K562 (cell line): ENCODE data around the gene CUX1. TPM values are rescaled to one million over a fixed set of nuclear protein-coding genes. Genes with fewer than 3 reads are reported as not detected.

Source experiments
- ATAC-seq: fragments of 200-7000 bp; cut with Tn5 transposase; 3 replicates; pipeline ENCODE4 v1.9.1; 2020; ENCODE audit warnings: moderate library complexity
- BruUV-seq: library from RNA; stranded (reverse); fragments of 400-500 nt; replicated peaks from 2 replicates; lab custom pipeline; 2021; lab: Mats Ljungman, UMichigan
- CTCF ChIA-PET: fragments of 300-600 bp; formaldehyde crosslinking; extraction: SDS; loops from one replicate; lab custom pipeline; 2021; ENCODE audit warnings: low intra/inter-chr PET ratio; lab: Yijun Ruan, JAX
- POLR2A ChIA-PET: fragments of 300-600, 350-650 bp; sonication (Branson Sonifier 250); formaldehyde crosslinking; extraction: SDS; loops from one replicate; lab custom pipeline; 2021; ENCODE audit warnings: antibody characterized with exemption, inconsistent platforms; lab: Yijun Ruan, JAX
- DNase-seq, 4 experiments: peaks; one replicate each; pipeline versions ENCODE4 v3.0.0 to v3.0.0-alpha.2; 2011 to 2018; ENCODE audit warnings: low spot score in 3 of 4, mixed read lengths in 3 of 4; ENCODE audit errors: extremely low read depth in 1 of 4
- FAIRE-seq: peaks from 2 replicates; lab custom pipeline; 2011; peaks lifted over from hg19 to GRCh38; lab: Jason Lieb, UNC
- H2AFZ ChIP-seq: 2 replicates; pipeline ENCODE4 v1.6.0; 2011; ENCODE audit warnings: low read depth, low read length, control low read depth, inconsistent platforms
- H3K27ac ChIP-seq: fragments of 200-600 bp; 3 replicates; pipeline ENCODE4 v1.8.0; 2011; ENCODE audit warnings: low read depth, mild to moderate bottlenecking, control low read depth, inconsistent platforms, low read length, moderate library complexity, mixed read lengths; ENCODE audit errors: extremely low read depth
- H3K27me3 ChIP-seq, 2 experiments: fragments of 300-600 bp in 1 of 2; 2 replicates in 1 of 2; 3 replicates in 1 of 2; pipeline versions ENCODE4 v1.6.0 to v1.8.0; 2011; ENCODE audit warnings: inconsistent platforms in 2 of 2, low read length in 2 of 2, mild to moderate bottlenecking in 1 of 2, mixed read lengths in 1 of 2, moderate library complexity in 1 of 2; ENCODE audit not compliant: control insufficient read depth in 2 of 2, insufficient read depth in 2 of 2
- H3K36me3 ChIP-seq: fragments of 300-600 bp; 3 replicates; pipeline ENCODE4 v1.8.0; 2011; ENCODE audit warnings: mild to moderate bottlenecking, low read length, inconsistent platforms; ENCODE audit not compliant: control insufficient read depth, insufficient read depth
- H3K4me1 ChIP-seq, 2 experiments: fragments of 200-600 bp in 1 of 2; replicated peaks in 1 of 2; 2 replicates in 1 of 2; 3 replicates in 1 of 2; pipeline versions ENCODE4 v1.5.1 to v1.8.0; 2011; ENCODE audit warnings: inconsistent platforms in 2 of 2, low read length in 2 of 2, mild to moderate bottlenecking in 1 of 2, mixed read lengths in 1 of 2, moderate library complexity in 1 of 2; ENCODE audit not compliant: control insufficient read depth in 2 of 2, insufficient read depth in 2 of 2
- H3K4me2 ChIP-seq: 2 replicates; pipeline ENCODE4 v1.6.1; 2011; ENCODE audit warnings: low read length, control low read depth, inconsistent platforms, mixed read lengths; ENCODE audit not compliant: insufficient read depth
- H3K4me3 ChIP-seq: fragments of 200-600 bp; sonication (generic), shearing (Covaris generic); 2 replicates; pipeline ENCODE4 v1.5.1; 2016; ENCODE audit warnings: control low read depth, inconsistent platforms
- H3K79me2 ChIP-seq: fragments of 200-600 bp; 3 replicates; pipeline ENCODE4 v1.8.0; 2011; ENCODE audit warnings: low read length, inconsistent platforms; ENCODE audit not compliant: control insufficient read depth, insufficient read depth
- H3K9ac ChIP-seq, 2 experiments: 2 replicates each; pipeline versions ENCODE4 v1.6.0 to v1.6.1; 2011; ENCODE audit warnings: low read depth in 2 of 2, low read length in 2 of 2, control low read depth in 1 of 2, inconsistent platforms in 1 of 2, mild to moderate bottlenecking in 1 of 2, mixed read lengths in 1 of 2; ENCODE audit not compliant: insufficient read depth in 1 of 2
- H3K9me1 ChIP-seq: one replicate; pipeline ENCODE4 v1.6.0; 2011; ENCODE audit warnings: inconsistent platforms, mild to moderate bottlenecking, low read length, moderate library complexity; ENCODE audit not compliant: control insufficient read depth, insufficient read depth
- H3K9me3 ChIP-seq: replicated peaks from 2 replicates; pipeline ENCODE4 v1.5.1; 2011; ENCODE audit warnings: low read depth, low read length, inconsistent platforms; ENCODE audit not compliant: control insufficient read depth, insufficient read depth
- H4K20me1 ChIP-seq: replicated peaks from 2 replicates; pipeline ENCODE4 v1.6.1; 2011; ENCODE audit warnings: low read length, inconsistent platforms, mixed read lengths; ENCODE audit not compliant: control insufficient read depth, insufficient read depth
- BRD9 ChIP-seq: fragments of 450-650 bp; IDR thresholded peaks from 2 replicates; pipeline ENCODE4 v1.6.1; 2018; ENCODE audit warnings: low read depth; ENCODE audit not compliant: partially characterized antibody
- EGR1 ChIP-seq: fragments of 450-650 bp; conservative IDR thresholded peaks from 2 replicates; pipeline ENCODE4 v1.6.1; 2017; ENCODE audit warnings: mild to moderate bottlenecking
- NFIX ChIP-seq: fragments of 250-450 bp; sonication (Bioruptor Pico); IDR thresholded peaks from 2 replicates; pipeline ENCODE4 v1.4.0; 2020; ENCODE audit warnings: low read depth, mild to moderate bottlenecking, moderate library complexity
- SAP30 ChIP-seq: fragments of 200-600 bp; sonication (generic); IDR thresholded peaks from 2 replicates; pipeline ENCODE4 v1.6.1; 2012; ENCODE audit warnings: borderline replicate concordance, low read depth, mild to moderate bottlenecking, moderate library complexity, low read length, control low read depth, inconsistent platforms; ENCODE audit not compliant: insufficient read depth, poor library complexity, severe bottlenecking
- ZNF79 ChIP-seq: fragments of 250-450 bp; sonication (Bioruptor Pico); IDR thresholded peaks from 2 replicates; pipeline ENCODE4 v1.4.0; 2020; ENCODE audit warnings: low read depth, mild to moderate bottlenecking, moderate library complexity
- WGBS: fragments of 100-300 bp; shearing (Covaris generic); methylation state at CpG from one replicate; pipeline ENCODE4 v1.1.6; 2016; ENCODE audit warnings: low coverage, mixed read lengths; ENCODE audit not compliant: insufficient coverage; ENCODE audit errors: missing lambda C conversion rate; 5-methylcytosine and 5-hydroxymethylcytosine counted together
- in situ Hi-C: fragments of 300-500 bp; cut with MboI; formaldehyde crosslinking; loops from 4 replicates; pipeline ENCODE4 v1.15.0; 2018; ENCODE audit warnings: inconsistent platforms, mixed read lengths
- intact Hi-C: fragments of 100-400 bp; cut with micrococcal nuclease; formaldehyde crosslinking; loops from 2 replicates; pipeline ENCODE4 v1.14.2; 2022
- polyA plus RNA-seq, 8 experiments: library from polyadenylated mRNA; depleted of rRNA in 4 of 8; stranded (reverse) in 5 of 8; unstranded in 3 of 8; fragments of >200 nt; fragmentation: Nextera tagmentation in 2 of 8; fragmentation: Illumina TruSeq in 1 of 8; extraction: Ambion mirVana in 2 of 8; extraction: Trizol in 1 of 8; gene quantifications; 2 replicates each; pipeline versions ENCODE4 v1.2.1 to v1.2.3, GENCODE V29; 2011 to 2014; ENCODE audit warnings: inconsistent platforms in 1 of 8, missing spikeins in 1 of 8
- total RNA-seq, 7 experiments: library from RNA; depleted of rRNA in 6 of 7; stranded (reverse); fragments of >200 nt in 6 of 7; fragmentation: Illumina TruSeq in 2 of 7; extraction: Trizol in 2 of 7; gene quantifications; 2 replicates each; pipeline versions ENCODE4 v1.2.1 to v1.2.3, GENCODE V29; 2011 to 2021; ENCODE audit warnings: low replicate concordance in 1 of 7
- TF ChIP-seq, protein P1 (sequence below): sonication (generic); formaldehyde crosslinking; IDR thresholded peaks from 2 replicates; pipeline ENCODE4 v1.9.0; 2022; ENCODE audit warnings: mild to moderate bottlenecking, missing genetic modification reagents

Gene CUX1
- total and polyA plus RNA-seq, 9 of the 15 experiments (the other 6 are each of a cell fraction or from before 2014, with no cell fraction given), result 3.6 to 55.3 (median 25.2) TPM

- TF ChIP-seq ZNF79, result no peak
- TF ChIP-seq, all 486 proteins: peak for 0
These were observed 471.6 kb downstream of the CUX1 start (continued) for GRCh38 chr7:102289057-102289456.

DNA sequence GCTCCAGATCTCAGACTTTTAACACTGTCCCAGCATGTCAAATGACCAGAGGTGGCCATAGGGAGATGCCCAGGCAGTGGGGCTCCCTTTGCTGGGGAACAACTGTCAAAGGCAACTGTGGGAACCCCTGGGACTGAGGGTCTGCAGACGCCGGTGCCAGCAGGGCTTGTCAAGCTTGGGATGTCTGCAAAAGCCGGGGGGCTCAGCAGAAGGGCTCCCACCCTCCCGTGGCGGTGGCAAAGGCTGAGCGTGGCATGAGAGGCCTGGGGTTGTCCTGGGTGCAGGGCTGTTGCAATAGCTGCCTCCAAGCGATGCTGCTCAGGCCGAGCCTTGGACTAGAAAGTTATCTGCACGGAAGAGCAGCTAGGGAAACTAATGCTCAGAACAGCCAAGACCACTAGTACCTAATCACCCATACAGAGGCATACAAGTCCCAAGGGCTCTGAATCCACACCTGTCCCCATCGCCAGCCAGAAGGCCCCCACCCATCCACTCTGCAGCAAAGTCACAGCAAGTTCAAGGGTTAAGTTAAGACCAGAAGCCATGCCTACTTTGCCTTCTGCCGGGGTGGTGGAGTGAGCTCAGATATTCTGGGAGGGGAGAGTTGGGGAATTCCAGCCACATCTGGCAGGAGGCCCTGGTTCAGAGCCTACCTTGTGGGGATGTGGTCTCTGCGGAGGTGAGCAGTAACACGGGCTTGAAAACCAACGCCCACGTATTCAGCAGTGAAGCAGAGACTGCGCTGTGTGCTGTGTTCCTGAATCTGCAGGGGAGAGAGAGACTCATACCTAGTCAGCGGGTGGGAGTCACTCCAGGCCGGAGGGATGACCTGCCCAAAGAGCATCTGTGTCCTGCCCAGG, 473.9 kb downstream of the CUX1 start:
- TF ChIP-seq EGR1 (peak; percentile 68), SAP30 (no peak), NFIX (CRISPR knock-in tag) (no peak), BRD9 (no peak)
- TF ChIP-seq, protein P1, sequence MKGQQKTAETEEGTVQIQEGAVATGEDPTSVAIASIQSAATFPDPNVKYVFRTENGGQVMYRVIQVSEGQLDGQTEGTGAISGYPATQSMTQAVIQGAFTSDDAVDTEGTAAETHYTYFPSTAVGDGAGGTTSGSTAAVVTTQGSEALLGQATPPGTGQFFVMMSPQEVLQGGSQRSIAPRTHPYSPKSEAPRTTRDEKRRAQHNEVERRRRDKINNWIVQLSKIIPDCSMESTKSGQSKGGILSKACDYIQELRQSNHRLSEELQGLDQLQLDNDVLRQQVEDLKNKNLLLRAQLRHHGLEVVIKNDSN (CRISPR knock-in tag), result 0 out of 2 replicates have a peak, but pooled peaks have one; percentile 9
- TF ChIP-seq, all 486 proteins: peak for 2
- DNase-seq (peak in 1 of 4 experiments; percentile 25), ATAC-seq (no peak), FAIRE-seq (peak; percentile 46)
- Histone ChIP-seq H3K9me3 (no peaks in the 10 kb centered on the region), H4K20me1 (peaks cover 34% of the 10 kb centered on the region), H2AFZ (no peak overlapping the region), H3K9ac (no peak overlapping the region), H3K4me1 (peaks cover 0 to 28% of the 10 kb centered on the region in 2 experiments; a peak in 3 of 5 replicates), H3K4me2 (no peak overlapping the region), H3K79me2 (no peaks in the 10 kb centered on the region), H3K9me1 (no peaks in the 10 kb centered on the region), H3K4me3 (no peak overlapping the region), H3K27ac (no peak overlapping the region), H3K27me3 (peaks cover 24 to 64% of the 10 kb centered on the region in 2 experiments; a peak in 4 of 5 replicates), H3K36me3 (no peaks in the 10 kb centered on the region)
- ChIA-PET POLR2A (interaction anchor here (0.7 kb wide), 1 partner anchor 746 kb away, joined by 3 read pairs; no protein-coding TSS in a partner anchor), CTCF (no interaction called here)
- intact Hi-C loops, result no loop called here
- in situ Hi-C loops, result no loop called here
- 3% methylated on average over 18 of the region's 18 CpGs for WGBS
- BruUV-seq, result no TSS peak
